ENCODE data around the gene RCE1. TPM values are rescaled to one million over a fixed set of nuclear protein-coding genes. Genes with fewer than 3 reads are reported as not detected.

The RCE1 gene
- total RNA-seq, 1 experiment from 2014 or later = 52.5 TPM

DNA sequence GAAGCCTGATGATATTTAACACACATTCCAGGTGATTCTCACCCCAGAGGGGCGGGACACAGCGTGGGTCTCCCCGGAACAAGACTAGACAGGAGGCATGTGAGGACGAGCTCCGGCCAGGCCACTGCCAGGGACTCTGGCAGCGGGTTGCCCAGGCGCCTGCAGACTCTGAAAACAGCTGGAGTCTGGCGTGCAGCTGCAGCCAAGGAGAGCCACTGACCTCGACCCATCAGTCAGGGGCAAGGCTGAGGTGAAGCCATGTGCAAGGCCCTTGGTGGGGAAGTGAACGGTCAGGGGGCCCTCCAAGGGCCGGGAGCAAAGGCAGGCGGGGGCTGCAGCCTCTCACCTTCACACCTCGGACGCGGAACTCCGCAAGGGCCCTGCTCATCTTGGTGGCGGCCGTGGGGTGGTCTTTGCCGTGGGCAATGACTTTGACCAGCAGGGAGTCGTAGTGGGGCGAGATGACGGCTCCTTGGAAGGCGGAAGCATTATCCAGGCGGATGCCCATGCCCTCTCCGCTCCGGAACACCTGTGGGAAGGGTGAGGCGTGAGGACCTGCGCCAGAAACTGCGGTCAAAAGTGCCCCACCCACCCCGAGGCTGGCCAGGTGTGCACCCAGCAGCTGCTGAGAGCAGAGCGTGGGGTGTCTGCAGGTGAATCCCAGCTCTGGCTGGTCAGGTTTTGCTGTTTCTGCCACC lies 20.3 kb downstream of the RCE1 start:
- no peak overlapping the region for H2BK5ac ChIP-seq (ENCODE audit: insufficient read length, low read length)
- Mint-ChIP-seq H3K36me3 (ENCODE audit: insufficient read depth in 1 of 3, low read depth in 3 of 3) (peaks cover 0 to 3% (median 0%) of the 10 kb centered on the region in 3 experiments; a peak in 4 of 7 replicates), H3K4me1 (peaks cover 2 to 11% of the 10 kb centered on the region in 2 experiments), H3K4me3 (no peak overlapping the region), H3K27ac (no peak overlapping the region), H3K9me3 (no peaks in the 10 kb centered on the region), H3K27me3 (ENCODE audit: low read depth) (no peaks in the 10 kb centered on the region)
- no peak overlapping the region for H3K23ac ChIP-seq (ENCODE audit: insufficient read length, low read depth, low read length)
- H3K79me2 ChIP-seq (ENCODE audit: insufficient read depth, low read length) = no peaks in the 10 kb centered on the region
- no peaks in the 10 kb centered on the region for H4K20me1 ChIP-seq (ENCODE audit: control insufficient read depth, insufficient read depth, insufficient read length)
- no peaks in the 10 kb centered on the region for H3K27me3 ChIP-seq (ENCODE audit: insufficient read depth, low read length)
- no peaks in the 10 kb centered on the region for H3K79me1 ChIP-seq (ENCODE audit: insufficient read depth, low read depth, low read length, poor library complexity, severe bottlenecking)
- H4K91ac ChIP-seq (ENCODE audit: insufficient read length, low read depth, low read length) = no peak overlapping the region
- H3K4me1 ChIP-seq (ENCODE audit: insufficient read depth, low read length) = no peaks in the 10 kb centered on the region
- H3T11ph ChIP-seq (ENCODE audit: low read length) = no peak overlapping the region
- WGBS (ENCODE audit: extremely low coverage, insufficient read length, low lambda C conversion rate) = no CpG with 5 or more reads among the region's 31 CpGs
- no peak overlapping the region for H2BK120ac ChIP-seq (ENCODE audit: low read depth, low read length, poor library complexity, severe bottlenecking)
- TF ChIP-seq, protein P1, sequence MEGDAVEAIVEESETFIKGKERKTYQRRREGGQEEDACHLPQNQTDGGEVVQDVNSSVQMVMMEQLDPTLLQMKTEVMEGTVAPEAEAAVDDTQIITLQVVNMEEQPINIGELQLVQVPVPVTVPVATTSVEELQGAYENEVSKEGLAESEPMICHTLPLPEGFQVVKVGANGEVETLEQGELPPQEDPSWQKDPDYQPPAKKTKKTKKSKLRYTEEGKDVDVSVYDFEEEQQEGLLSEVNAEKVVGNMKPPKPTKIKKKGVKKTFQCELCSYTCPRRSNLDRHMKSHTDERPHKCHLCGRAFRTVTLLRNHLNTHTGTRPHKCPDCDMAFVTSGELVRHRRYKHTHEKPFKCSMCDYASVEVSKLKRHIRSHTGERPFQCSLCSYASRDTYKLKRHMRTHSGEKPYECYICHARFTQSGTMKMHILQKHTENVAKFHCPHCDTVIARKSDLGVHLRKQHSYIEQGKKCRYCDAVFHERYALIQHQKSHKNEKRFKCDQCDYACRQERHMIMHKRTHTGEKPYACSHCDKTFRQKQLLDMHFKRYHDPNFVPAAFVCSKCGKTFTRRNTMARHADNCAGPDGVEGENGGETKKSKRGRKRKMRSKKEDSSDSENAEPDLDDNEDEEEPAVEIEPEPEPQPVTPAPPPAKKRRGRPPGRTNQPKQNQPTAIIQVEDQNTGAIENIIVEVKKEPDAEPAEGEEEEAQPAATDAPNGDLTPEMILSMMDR (conservative IDR thresholded peaks at IDR 0.05) = no peak
- no peak overlapping the region for H3K4me2 ChIP-seq (ENCODE audit: insufficient read depth, insufficient read length, low read length)
- H2BK12ac ChIP-seq (ENCODE audit: insufficient read length, low read depth, low read length) = no peak overlapping the region
- no peak overlapping the region for H4K5ac ChIP-seq (ENCODE audit: insufficient read length, low read depth, low read length)
- H3K9me3 ChIP-seq (ENCODE audit: control insufficient read depth, low read depth, low read length) = no peaks in the 10 kb centered on the region
- no peak overlapping the region for H2BK20ac ChIP-seq (ENCODE audit: low read depth, low read length, poor library complexity, severe bottlenecking)
- H3K4ac ChIP-seq (ENCODE audit: low read depth, low read length) = no peak overlapping the region
- H3K27ac ChIP-seq (ENCODE audit: insufficient read length, low read depth, low read length) = no peak overlapping the region
- H3K23me2 ChIP-seq (ENCODE audit: insufficient read length, low read depth, low read length, poor library complexity, severe bottlenecking) = no peaks in the 10 kb centered on the region
- no peak overlapping the region for H2BK15ac ChIP-seq (ENCODE audit: low read depth, low read length)
- DNase-seq = no peak
- no peak overlapping the region for H2AFZ ChIP-seq (ENCODE audit: low read length)
- no peak overlapping the region for H3K9ac ChIP-seq (ENCODE audit: extremely low read depth, insufficient read length, low read length)
- no peak overlapping the region for H4K8ac ChIP-seq (replicated peaks; ENCODE audit: insufficient read length, low read depth, low read length)
- no peak overlapping the region for H3K14ac ChIP-seq (ENCODE audit: insufficient read depth, low read length)
- H2AK5ac ChIP-seq (ENCODE audit: insufficient read length, low read length) = no peak overlapping the region
- no peak overlapping the region for H3K18ac ChIP-seq (ENCODE audit: insufficient read length, low read depth, low read length)
- H3K56ac ChIP-seq (ENCODE audit: insufficient read length, low read depth, low read length) = no peak overlapping the region
